ENCODE results near the gene LCA5L.

GRCh38 chr21:39374046-39374445 lies 71.5 kb downstream of the LCA5L start:
- TF ChIP-seq FOXK2 (IDR thresholded peaks at IDR 0.05), result no peak
- TF ChIP-seq BHLHE40 (IDR thresholded peaks at IDR 0.05; ENCODE audit: borderline replicate concordance), result no peak
- no peak for TF ChIP-seq HDGF (IDR thresholded peaks at IDR 0.05; ENCODE audit: borderline replicate concordance)
- TF ChIP-seq FOXA1 (IDR thresholded peaks at IDR 0.05), result no peak
- no peak for TF ChIP-seq ARNT (IDR thresholded peaks at IDR 0.05)
- no peak for TF ChIP-seq ELF4 (IDR thresholded peaks at IDR 0.05)
- no peak for TF ChIP-seq NFRKB (IDR thresholded peaks at IDR 0.05)
- no peak for TF ChIP-seq FOXM1 (IDR thresholded peaks at IDR 0.05; ENCODE audit: borderline replicate concordance)
- TF ChIP-seq SP1 (IDR thresholded peaks at IDR 0.05), result no peak

Data from HEK293T (cell line).